Vagina (tissue), 2 donors: ENCODE results near the gene SALL1.

Experiments used
- CTCF ChIP-seq, 3 experiments: fragments of 450-650 bp in 2 of 3; fragments of 200-600 bp in 1 of 3; sonication (generic) in 1 of 3; IDR thresholded peaks; one replicate each; pipeline ENCODE4 v1.5.1; 2017 to 2019; ENCODE audit warnings: antibody characterized with exemption in 3 of 3, mild to moderate bottlenecking in 2 of 3, moderate library complexity in 2 of 3
- POLR2A ChIP-seq, 2 donors: fragments of 450-650 bp; IDR thresholded peaks; one replicate each; pipeline ENCODE4 v1.6.1; 2017; ENCODE audit warnings: antibody characterized with exemption in 2 of 2, mild to moderate bottlenecking in 2 of 2, moderate library complexity in 2 of 2

DNA sequence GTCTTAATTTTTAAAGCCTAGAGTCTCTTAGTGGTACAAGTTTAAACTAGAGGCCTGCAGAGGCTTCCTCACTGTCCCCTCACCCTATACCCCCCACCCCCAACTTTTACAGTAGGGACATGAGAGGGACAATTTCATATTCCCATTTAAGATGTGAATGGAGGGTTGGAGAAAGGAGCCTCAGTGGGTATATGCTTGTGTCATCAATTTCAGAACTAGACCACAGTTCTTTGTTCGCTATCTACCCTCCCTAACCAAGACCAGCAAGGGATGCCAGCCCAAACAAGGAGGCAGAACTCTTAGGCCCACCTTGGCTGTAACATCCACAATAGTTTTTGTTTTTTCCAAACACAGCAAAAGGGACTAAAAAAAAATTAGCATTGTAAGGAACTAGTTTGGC lies 14.0 kb upstream of the SALL1 start:
- TF ChIP-seq CTCF (IDR thresholded peaks at IDR 0.05) (no peak), POLR2A (IDR thresholded peaks at IDR 0.05) (no peak)
